ENCODE data around the gene IFI27.

Gene IFI27

GRCh38 chr14:94158239-94158883 lies 47.8 kb downstream of the IFI27 start:
- DNase-seq, result no peak

- DNase-seq, result no peak
Measured at GRCh38 chr14:94161058-94161457, 50.5 kb downstream of the IFI27 start.

GRCh38 chr14:94161981-94162380 lies 51.4 kb downstream of the IFI27 start:
- DNase-seq, result no peak

GRCh38 chr14:94162466-94162865 lies 51.9 kb downstream of the IFI27 start:
- no peak for DNase-seq

- no peak for DNase-seq
Measured at GRCh38 chr14:94163796-94164195, 53.3 kb downstream of the IFI27 start.

- peak; percentile 25 for DNase-seq
Measured at GRCh38 chr14:94164685-94165431, 54.3 kb downstream of the IFI27 start.

- DNase-seq, result no peak
Measured at GRCh38 chr14:94165744-94166143, 55.2 kb downstream of the IFI27 start.

All from stimulated activated naive CD4-positive, alpha-beta T cell treated with Interleukin-2 at 50 U/mL for 16 hours (primary cell).